Retinal pigment epithelial cell (primary cell): ENCODE results near the gene GPR152.
A peak's percentile ranks its signal among the peaks of the same experiment; 100 is the strongest.

Experiments
- DNase-seq: peaks from one replicate; pipeline ENCODE4 v3.0.0-alpha.2; 2010; ENCODE audit warnings: low read depth
- H3K4me3 ChIP-seq: 2 replicates; pipeline ENCODE4 v1.5.1; 2011; ENCODE audit warnings: mild to moderate bottlenecking, low read length, control low read depth, moderate library complexity
- CTCF ChIP-seq: conservative IDR thresholded peaks from 2 replicates; pipeline ENCODE4 v1.5.1; 2011; ENCODE audit warnings: low read depth, low read length, control low read depth, inconsistent platforms

Gene GPR152

GRCh38 chr11:67439321-67440228 is 13.0 kb downstream of the GPR152 start:
- H3K4me3 ChIP-seq: no peak overlapping the region
- no peak for DNase-seq
- TF ChIP-seq CTCF: peak; percentile 31

- TF ChIP-seq CTCF: no peak
- no peak for DNase-seq
- H3K4me3 ChIP-seq: no peak overlapping the region
These were observed 14.2 kb downstream of the GPR152 start for GRCh38 chr11:67438158-67438902.

GRCh38 chr11:67437809-67438157 is 14.7 kb downstream of the GPR152 start:
- no peak for DNase-seq
- no peak overlapping the region for H3K4me3 ChIP-seq

GRCh38 chr11:67437082-67437808 is 15.3 kb downstream of the GPR152 start, which contains the start of gene PTPRCAP:
Gene PTPRCAP (minus strand): TSS chr11:67437682. CDS start chr11:67437619, 63 bp downstream.
- no peak for TF ChIP-seq CTCF
- DNase-seq: no peak

More at GRCh38 chr11:67437809-67438157, 14.7 kb downstream of the GPR152 start:
- TF ChIP-seq CTCF: no peak

GRCh38 chr11:67436459-67437081 is 16.0 kb downstream of the GPR152 start:
- DNase-seq: no peak
- no peak for TF ChIP-seq CTCF
- H3K4me3 ChIP-seq: no peak overlapping the region

More at GRCh38 chr11:67437082-67437808, 15.3 kb downstream of the GPR152 start, which contains the start of gene PTPRCAP:
- H3K4me3 ChIP-seq: no peak within 1 kb of the TSS

GRCh38 chr11:67435727-67436458 is 16.6 kb downstream of the GPR152 start:
- TF ChIP-seq CTCF: no peak

More at GRCh38 chr11:67435727-67436458, 16.6 kb downstream of the GPR152 start:
- H3K4me3 ChIP-seq: no peak overlapping the region
- DNase-seq: no peak
